Mucosa of descending colon (tissue), 3 donors: ENCODE data around the gene OOSP4B. TPM values are rescaled to one million over a fixed set of nuclear protein-coding genes. Genes with fewer than 3 reads are reported as not detected.
"Not testable (repeated sequence)": the region's sequence is repeated elsewhere in the genome, so short reads cannot be mapped to it uniquely, and the experiment has no call there.

Experiments used
- ATAC-seq: fragments of 200-7000 bp; cut with Tn5 transposase; one replicate; pipeline ENCODE4 v1.9.1; 2020; ENCODE audit warnings: mild to moderate bottlenecking, moderate library complexity
- DNase-seq, 3 donors: peaks; one replicate each; pipeline ENCODE4 v3.0.0-alpha.2; 2020
- H3K36me3 ChIP-seq: fragments of 200-600 bp; one replicate; pipeline ENCODE4 v1.8.0; 2021; ENCODE audit warnings: low read depth, mild to moderate bottlenecking
- H3K4me1 ChIP-seq: fragments of 200-600 bp; one replicate; pipeline ENCODE4 v1.8.0; 2021; ENCODE audit warnings: low read depth, mild to moderate bottlenecking
- H3K4me3 ChIP-seq: fragments of 200-600 bp; one replicate; pipeline ENCODE4 v1.8.0; 2021; ENCODE audit warnings: mild to moderate bottlenecking
- H3K9me3 ChIP-seq: fragments of 200-600 bp; one replicate; pipeline ENCODE4 v1.8.0; 2021; ENCODE audit warnings: mild to moderate bottlenecking
- intact Hi-C, 2 donors: fragments of 100-400 bp; cut with DNase I in 1 of 2; cut with micrococcal nuclease in 1 of 2; formaldehyde crosslinking; loops; one replicate each; pipeline versions ENCODE4 v1.11.0 to v1.11.1; 2022; cut with DNase I, micrococcal nuclease
- long read RNA-seq, 2 donors: library from polyadenylated mRNA; unstranded; transcript quantifications; one replicate each; pipeline ENCODE4 v2.0.0, GENCODE V29; 2019 to 2021
- total RNA-seq, 3 donors: library from RNA; stranded (reverse); fragmentation: NEBNext Ultra II Directional in 2 of 3; extraction: Animal tissue kit (Norgen Biotek cat#: 25700) in 2 of 3; gene quantifications; one replicate each; pipeline versions ENCODE4 v1.2.1 to v1.2.4, GENCODE V29; 2021 to 2023
- TF ChIP-seq, protein P1 (sequence below): fragments of 200-600 bp; IDR thresholded peaks from one replicate; pipeline ENCODE4 v1.8.0; 2022; ENCODE audit warnings: antibody characterized with exemption, mild to moderate bottlenecking
- donor health status: DM: no; HTN: no; CAD: no; lungs with moderate emphysema.
- donor health status: DM: no; HTN: no; CAD: no.
- donor health status: DM: no; HTN: yes; CAD: no.

Gene OOSP4B
- not detected for total RNA-seq
- long read RNA-seq, donor 1 = 0 reads
- long read RNA-seq, donor 2 = 0 reads

DNA sequence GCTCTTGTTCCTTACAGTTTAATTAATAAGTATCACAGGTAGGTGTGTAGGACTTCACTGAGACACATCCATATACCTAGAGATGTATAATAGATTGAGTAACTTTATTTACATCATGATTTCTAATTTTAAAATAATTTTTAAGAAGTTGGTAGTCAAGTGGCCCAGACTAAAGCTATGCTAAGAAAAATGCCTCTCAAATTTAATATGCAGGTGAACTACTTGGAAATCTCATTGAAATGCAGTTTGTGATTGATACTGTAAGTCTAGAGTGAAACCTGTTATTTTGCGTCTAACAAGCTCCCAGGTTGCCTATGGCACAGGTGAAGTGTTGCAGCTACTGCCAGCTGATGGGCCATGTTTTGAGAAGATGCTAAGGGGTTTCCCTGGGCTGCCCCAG is at the start of gene OOSP4B:
Gene OOSP4B (plus strand): TSS at position 301 of the 400 bp plus-strand sequence.
- no peak for ATAC-seq
- intact Hi-C loops = no loop called here

DNA sequence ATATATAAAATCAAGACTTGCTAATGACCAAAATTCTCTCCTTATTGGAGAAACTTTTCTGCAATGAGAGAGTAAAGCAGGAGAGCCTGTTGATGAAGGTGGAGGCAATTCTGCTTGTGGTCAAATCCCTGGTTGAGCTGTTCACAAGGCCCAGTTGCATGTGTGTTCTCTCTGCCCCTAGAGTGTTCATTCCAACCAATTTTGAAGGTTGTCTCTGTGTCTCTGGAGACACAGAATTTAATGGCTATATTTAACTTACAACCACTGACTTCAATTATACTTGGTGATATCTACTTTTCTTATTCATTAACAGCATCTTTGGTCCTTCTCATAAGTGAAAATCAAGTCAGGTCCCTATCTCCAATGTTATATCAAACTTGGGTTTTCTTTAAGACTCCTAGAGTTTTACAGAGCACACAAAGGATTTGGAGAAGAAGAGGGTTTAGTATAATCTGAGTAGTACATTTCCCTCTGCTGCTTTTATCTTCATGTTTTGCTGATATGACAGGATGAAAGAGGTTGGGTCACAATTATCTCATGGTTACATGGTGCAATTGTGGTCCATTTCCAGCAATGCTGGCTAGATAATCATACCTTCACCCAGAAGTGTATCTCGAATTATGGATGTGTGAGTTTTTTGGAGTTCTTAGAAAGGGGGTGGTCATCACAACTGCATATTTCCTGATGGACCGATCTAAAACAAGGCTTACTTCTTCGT is 49.1 kb upstream of the OOSP4B start:
- H3K4me3 ChIP-seq = no peak overlapping the region
- intact Hi-C loops = no loop called here
- no peak for DNase-seq
- no peaks in the 10 kb centered on the region for H3K9me3 ChIP-seq
- peaks cover 4% of the 10 kb centered on the region for H3K4me1 ChIP-seq
- ATAC-seq = no peak
- H3K36me3 ChIP-seq = no peaks in the 10 kb centered on the region
- TF ChIP-seq, protein P1, sequence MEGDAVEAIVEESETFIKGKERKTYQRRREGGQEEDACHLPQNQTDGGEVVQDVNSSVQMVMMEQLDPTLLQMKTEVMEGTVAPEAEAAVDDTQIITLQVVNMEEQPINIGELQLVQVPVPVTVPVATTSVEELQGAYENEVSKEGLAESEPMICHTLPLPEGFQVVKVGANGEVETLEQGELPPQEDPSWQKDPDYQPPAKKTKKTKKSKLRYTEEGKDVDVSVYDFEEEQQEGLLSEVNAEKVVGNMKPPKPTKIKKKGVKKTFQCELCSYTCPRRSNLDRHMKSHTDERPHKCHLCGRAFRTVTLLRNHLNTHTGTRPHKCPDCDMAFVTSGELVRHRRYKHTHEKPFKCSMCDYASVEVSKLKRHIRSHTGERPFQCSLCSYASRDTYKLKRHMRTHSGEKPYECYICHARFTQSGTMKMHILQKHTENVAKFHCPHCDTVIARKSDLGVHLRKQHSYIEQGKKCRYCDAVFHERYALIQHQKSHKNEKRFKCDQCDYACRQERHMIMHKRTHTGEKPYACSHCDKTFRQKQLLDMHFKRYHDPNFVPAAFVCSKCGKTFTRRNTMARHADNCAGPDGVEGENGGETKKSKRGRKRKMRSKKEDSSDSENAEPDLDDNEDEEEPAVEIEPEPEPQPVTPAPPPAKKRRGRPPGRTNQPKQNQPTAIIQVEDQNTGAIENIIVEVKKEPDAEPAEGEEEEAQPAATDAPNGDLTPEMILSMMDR = no peak

More for the DNA sequence above, at the start of gene OOSP4B:
- H3K4me1 ChIP-seq = no peaks in the 10 kb centered on the region
- H3K9me3 ChIP-seq = no peaks in the 10 kb centered on the region
- TF ChIP-seq, protein P1 = no peak
- no peak for DNase-seq
- H3K4me3 ChIP-seq = no peak within 1 kb of the TSS
- H3K36me3 ChIP-seq = no peaks in the 10 kb centered on the region

DNA sequence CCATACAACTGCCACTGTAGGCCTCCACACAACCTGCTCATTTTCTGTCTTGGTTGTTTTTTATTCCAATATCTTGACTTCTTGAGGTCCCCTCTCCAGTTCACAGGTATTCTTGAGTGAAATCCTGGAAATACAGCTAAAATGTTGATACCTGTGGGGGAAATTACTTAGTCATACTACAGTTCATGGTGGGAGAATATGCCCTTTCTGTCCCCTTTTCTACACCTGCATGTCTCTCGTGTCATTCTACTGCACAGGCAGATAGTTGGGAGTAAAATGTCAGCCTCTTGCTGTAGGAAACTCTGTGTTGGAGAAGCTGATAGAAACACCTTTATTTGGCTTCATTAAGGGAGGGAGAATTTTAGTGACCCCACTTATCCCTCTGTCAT is 48.6 kb upstream of the OOSP4B start:
- no peaks in the 10 kb centered on the region for H3K36me3 ChIP-seq
- peaks cover under 1% of the 10 kb centered on the region for H3K4me1 ChIP-seq
- intact Hi-C loops = no loop called here
- ATAC-seq (no peak), DNase-seq (no peak)
- TF ChIP-seq, protein P1 = no peak
- no peaks in the 10 kb centered on the region for H3K9me3 ChIP-seq
- H3K4me3 ChIP-seq = no peak overlapping the region

DNA sequence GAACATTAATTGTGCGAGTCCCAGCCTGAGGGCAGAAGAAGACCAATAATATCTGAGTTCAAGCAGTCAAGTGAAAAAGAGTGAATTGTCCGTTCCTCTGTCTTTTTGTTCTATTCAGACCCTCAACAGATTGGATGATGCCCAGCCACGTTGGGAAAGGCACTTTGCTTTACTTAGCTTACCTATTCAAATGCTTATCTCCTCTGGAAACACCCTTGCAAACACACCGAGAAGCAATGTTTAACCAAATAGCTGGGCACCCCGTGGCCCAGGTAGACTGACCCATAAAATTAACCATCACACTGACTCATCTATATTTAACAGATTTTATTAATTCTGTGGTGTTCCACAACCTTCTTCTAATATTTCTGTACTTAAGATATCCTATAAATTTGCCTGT is 43.9 kb upstream of the OOSP4B start:
- no peak for DNase-seq
- Histone ChIP-seq H3K36me3 (no peaks in the 10 kb centered on the region), H3K9me3 (no peaks in the 10 kb centered on the region), H3K4me3 (no peak overlapping the region), H3K4me1 (no peaks in the 10 kb centered on the region)
- ATAC-seq = no peak
- intact Hi-C loops = no loop called here
- TF ChIP-seq, protein P1 = no peak

DNA sequence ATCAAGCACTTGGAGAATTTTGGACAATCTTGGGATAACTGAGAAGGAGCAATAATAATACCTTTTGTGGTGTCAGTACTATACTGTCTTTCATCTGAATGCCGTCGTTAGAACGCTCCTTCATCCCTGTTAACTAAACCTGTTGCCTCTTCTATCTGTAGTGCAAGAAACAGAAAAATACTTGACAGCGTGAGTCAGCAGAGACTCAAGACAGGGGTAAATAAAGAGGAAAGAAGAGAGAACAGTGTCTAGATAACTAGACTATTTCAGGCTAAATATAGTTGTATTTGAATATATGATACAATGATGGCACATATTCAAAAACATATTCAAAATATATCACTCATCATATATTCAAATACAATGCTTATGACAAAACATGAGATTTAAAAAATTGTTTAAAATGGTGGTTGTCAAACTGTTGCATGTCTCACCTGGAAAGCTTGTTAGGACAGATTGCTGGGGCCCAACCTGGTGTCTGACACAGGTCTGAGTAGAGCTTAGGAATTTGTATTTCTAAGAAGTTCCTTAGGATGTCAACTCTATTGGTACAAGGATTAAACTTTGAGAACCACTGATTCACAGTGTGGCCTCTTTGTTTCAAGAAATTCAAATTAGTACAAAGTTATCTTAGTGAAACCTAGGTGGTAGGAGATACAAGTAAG is 35.7 kb upstream of the OOSP4B start:
- DNase-seq = no peak
- Histone ChIP-seq H3K4me1 (no peaks in the 10 kb centered on the region), H3K4me3 (no peak overlapping the region), H3K9me3 (no peaks in the 10 kb centered on the region), H3K36me3 (no peaks in the 10 kb centered on the region)
- no peak for ATAC-seq
- TF ChIP-seq, protein P1 = no peak
- intact Hi-C loops = no loop called here

DNA sequence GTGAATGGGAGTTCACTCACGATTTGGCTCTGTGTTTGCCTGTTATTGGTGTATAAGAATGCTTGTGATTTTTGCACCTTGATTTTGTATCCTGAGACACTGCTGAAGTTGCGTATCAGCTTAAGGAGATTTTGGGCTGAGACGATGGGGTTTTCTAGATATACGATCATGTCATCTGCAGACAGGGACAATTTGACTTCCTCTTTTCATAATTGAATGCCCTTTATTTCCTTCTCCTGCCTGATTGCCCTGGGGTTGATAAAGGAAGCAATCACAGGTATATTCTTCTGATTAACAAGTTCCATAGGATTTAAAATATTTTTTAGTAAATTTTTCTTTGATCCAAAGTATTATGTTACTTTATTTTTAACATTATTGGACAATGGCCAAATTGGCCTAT is 34.9 kb upstream of the OOSP4B start:
- intact Hi-C loops, H3K4me1 ChIP-seq, ATAC-seq, H3K4me3 ChIP-seq, H3K9me3 ChIP-seq, H3K36me3 ChIP-seq, DNase-seq: not testable (repeated sequence)
